Esophagus (tissue), 2 donors: Measurements from ENCODE around the gene KIRREL1. TPM values are rescaled to one million over a fixed set of nuclear protein-coding genes. Genes with fewer than 3 reads are reported as not detected.
"Not testable (repeated sequence)": the region's sequence is repeated elsewhere in the genome, so short reads cannot be mapped to it uniquely, and the experiment has no call there.

Experiments
- H3K27ac ChIP-seq, 2 donors: one replicate each; pipeline ENCODE4 v1.5.1; 2013; ENCODE audit warnings: low read depth in 2 of 2, mild to moderate bottlenecking in 2 of 2, inconsistent platforms in 1 of 2, low read length in 1 of 2, moderate library complexity in 1 of 2
- H3K27me3 ChIP-seq, 2 donors: one replicate each; pipeline ENCODE4 v1.6.1; 2013; ENCODE audit warnings: low read length in 2 of 2, control low read depth in 1 of 2, mild to moderate bottlenecking in 1 of 2; ENCODE audit not compliant: insufficient read depth in 2 of 2, control insufficient read depth in 1 of 2
- H3K36me3 ChIP-seq, 2 donors: one replicate each; pipeline ENCODE4 v1.6.1; 2013; ENCODE audit warnings: low read length in 1 of 2; ENCODE audit not compliant: control insufficient read depth in 2 of 2, insufficient read depth in 2 of 2
- H3K4me1 ChIP-seq, 2 donors: one replicate each; pipeline ENCODE4 v1.6.1; 2013; ENCODE audit warnings: low read length in 1 of 2; ENCODE audit not compliant: control insufficient read depth in 2 of 2, insufficient read depth in 2 of 2
- H3K4me3 ChIP-seq, 2 donors: one replicate each; pipeline ENCODE4 v1.5.1; 2013; ENCODE audit warnings: low read length in 2 of 2, mild to moderate bottlenecking in 2 of 2, low read depth in 1 of 2, moderate library complexity in 1 of 2
- H3K9me3 ChIP-seq, 2 donors: one replicate each; pipeline ENCODE4 v1.6.1; 2013; ENCODE audit warnings: mild to moderate bottlenecking in 2 of 2, low read depth in 1 of 2, low read length in 1 of 2, moderate library complexity in 1 of 2; ENCODE audit not compliant: control insufficient read depth in 2 of 2, insufficient read depth in 1 of 2
- WGBS, 2 donors: extraction: QIAGEN DNeasy Blood & Tissue Kit; methylation state at CpG; one replicate each; pipeline ENCODE4 v1.1.7; 2013; 5-methylcytosine and 5-hydroxymethylcytosine counted together
- polyA plus RNA-seq, 2 donors: library from polyadenylated mRNA; stranded (reverse); fragments of 200-250 nt; gene quantifications; one replicate each; pipeline ENCODE4 v1.2.3, GENCODE V29; 2013
- donor health status: healthy with polysubstance abuse.
- donor health status: Bipolar disorder and iron deficiency.

The KIRREL1 gene
- polyA plus RNA-seq, 2 donors, result 2.9 to 3.7 TPM

DNA sequence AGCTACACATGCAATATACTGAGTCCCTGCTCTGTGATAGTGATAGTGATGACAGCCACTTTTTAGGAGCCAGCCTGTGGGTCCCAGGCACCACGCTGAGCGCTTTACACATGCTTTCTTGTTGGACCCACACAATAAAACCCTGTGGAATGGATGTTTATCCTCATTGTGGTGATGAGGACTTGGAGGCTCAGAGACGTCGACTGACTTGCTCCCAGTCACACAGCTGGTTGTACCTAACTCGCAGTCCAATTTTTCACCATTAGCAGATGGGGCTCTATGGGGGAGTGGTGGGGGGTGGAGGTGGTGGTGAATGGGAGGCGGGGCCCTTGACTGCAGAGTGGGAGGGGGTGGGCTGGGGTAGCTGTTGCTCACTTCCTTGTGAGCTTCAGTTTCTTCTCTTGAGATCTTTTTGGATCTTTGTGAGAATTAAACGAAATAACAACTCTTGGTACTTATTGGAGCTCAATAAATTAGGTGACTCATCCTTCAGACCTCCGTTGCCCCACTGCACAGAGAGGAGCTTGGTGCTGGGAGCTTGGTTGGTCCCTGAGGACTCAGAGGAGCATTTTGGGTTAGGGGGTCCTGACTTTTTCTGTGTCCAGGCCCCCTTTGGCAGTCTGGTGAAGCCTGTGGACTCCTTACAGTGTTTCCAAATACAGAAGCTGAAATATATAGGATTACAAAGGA, 125.4 kb downstream of the KIRREL1 start:
- Histone ChIP-seq H3K36me3 (no peaks in the 10 kb centered on the region), H3K4me1 (no peaks in the 10 kb centered on the region), H3K27me3 (no peaks in the 10 kb centered on the region), H3K4me3 (no peak overlapping the region), H3K9me3 (no peaks in the 10 kb centered on the region), H3K27ac (no peak overlapping the region)
- WGBS, 2 donors, result 72 to 74% methylated on average over 8 of the region's 8 CpGs

DNA sequence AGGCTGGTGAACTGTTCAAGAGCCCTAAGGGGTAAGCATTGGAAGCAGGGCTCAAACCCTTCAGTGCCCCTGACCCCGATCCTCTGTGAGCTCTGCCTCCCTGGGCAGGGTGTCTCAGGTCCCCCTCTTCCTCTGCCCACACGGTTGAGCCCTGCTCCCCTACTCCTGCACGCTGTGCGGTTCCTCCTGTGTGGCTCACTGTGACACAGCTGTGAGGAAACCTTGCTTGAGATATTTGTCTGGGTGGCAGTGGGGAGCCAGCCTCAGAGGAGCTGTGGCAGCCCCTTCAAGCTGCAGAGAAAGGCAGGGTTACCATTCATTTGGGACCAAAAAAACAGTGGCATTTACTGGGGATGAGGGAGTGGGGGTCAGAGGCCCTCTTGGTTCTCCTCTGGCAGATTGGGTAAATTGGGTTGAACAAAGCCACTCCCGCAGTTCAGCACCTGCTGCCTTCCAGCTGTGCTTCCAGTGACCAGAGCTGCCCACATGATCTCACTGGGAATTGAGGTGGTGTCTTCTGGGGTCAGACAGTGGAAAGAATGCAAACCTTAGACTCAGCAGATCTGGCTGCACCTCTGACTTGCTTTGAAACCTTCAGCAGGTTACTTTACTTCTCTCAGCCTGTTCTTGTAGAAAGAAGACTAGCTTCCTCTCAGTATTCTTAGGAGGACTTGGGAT, 126.7 kb downstream of the KIRREL1 start:
- 80 to 81% methylated on average over 5 of the region's 5 CpGs for WGBS, 2 donors
- H3K4me1 ChIP-seq, result no peaks in the 10 kb centered on the region
- H3K4me3 ChIP-seq, result no peak overlapping the region

DNA sequence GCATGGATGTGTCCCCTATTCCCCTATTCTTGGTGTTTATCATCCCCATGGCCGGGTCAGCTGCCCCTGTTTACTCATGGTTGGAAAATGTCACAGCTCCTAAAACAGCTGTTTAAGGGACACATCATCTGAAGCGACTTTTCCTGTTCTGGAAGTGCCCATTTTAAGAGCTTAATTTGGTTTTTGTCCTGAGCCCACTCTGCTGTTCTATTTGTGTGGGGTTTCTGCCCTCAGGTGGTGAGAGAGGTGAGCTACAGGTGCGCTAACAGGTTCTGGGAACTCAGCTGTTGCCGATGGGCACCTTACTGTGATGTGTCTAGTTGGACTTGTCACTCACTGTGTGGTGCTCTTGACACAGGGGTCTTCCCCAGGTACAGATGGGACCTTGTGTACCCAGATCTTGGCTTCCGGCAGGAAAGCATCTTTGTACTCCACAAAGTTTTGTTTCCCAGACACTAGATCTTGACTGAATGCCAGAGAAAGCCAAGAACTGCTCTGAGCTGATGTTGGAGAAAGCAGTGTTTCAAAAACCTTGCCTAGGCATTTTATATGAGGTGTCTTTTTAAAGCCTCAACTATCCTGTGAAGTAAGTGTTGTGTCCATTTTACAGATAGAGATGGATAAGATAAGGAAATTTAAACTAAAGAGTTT, 128.3 kb downstream of the KIRREL1 start:
- 22 to 28% methylated on average over 5 of the region's 5 CpGs for WGBS, 2 donors
- no peaks in the 10 kb centered on the region for H3K27me3 ChIP-seq
- H3K36me3 ChIP-seq, result peaks cover 0 to 5% of the 10 kb centered on the region in 2 donors

More for the DNA sequence above, 126.7 kb downstream of the KIRREL1 start:
- Histone ChIP-seq H3K27ac (no peak overlapping the region), H3K9me3 (no peaks in the 10 kb centered on the region), H3K27me3 (no peaks in the 10 kb centered on the region), H3K36me3 (peaks cover 0 to 5% of the 10 kb centered on the region in 2 donors)

DNA sequence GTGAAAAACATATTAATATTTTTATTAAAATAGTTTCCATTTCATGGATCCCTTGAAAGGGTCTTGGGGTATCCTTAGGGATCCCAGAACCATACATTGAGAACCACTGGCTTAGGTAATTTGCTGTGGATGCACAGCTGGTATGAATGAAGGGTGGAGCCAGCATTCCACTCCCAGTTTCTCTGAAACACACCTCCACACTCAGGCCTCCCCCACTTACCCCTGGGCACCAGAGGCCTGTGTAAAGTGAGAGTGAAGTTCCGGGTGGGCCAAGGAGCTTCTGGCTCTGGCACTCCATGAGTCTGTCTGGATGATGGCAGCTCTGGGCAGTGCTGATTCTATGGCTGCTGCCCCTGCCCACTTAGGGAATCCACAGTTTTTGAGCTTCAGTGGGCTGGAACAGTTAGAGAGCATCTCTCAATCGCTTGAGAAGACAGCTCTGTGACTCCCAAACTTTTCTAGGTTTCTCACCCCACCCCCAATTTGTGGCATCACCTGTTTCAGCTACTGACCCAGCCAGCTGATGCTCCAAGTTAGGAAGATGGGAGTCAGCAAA, 129.5 kb downstream of the KIRREL1 start:
- H3K27me3 ChIP-seq, result no peaks in the 10 kb centered on the region

More for the DNA sequence above, 128.3 kb downstream of the KIRREL1 start:
- H3K27ac ChIP-seq, result no peak overlapping the region
- no peaks in the 10 kb centered on the region for H3K4me1 ChIP-seq
- no peak overlapping the region for H3K4me3 ChIP-seq
- H3K9me3 ChIP-seq, result no peaks in the 10 kb centered on the region

DNA sequence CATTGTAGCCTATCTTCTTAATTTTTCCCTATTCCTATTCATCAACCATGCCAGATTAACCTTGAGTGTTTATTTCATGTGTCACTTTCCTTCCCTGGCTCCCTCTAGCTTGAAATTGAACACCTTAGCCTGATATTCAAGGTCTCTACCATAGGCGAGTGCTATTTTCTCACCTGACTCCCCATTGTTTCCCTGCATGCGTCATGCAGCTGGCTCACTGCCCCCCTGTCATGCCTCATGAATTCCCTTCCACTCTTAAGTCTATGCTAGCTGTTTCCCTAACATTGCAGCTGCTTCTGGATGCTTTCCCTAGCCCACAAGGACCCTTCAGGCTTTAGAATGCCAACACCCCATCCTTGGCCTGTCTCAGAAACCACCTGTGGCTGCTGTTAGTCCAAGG, 130.6 kb downstream of the KIRREL1 start:
- Histone ChIP-seq H3K4me3 (no peak overlapping the region), H3K9me3 (no peaks in the 10 kb centered on the region), H3K27ac (no peak overlapping the region), H3K4me1 (no peaks in the 10 kb centered on the region), H3K36me3 (peaks cover 0 to 5% of the 10 kb centered on the region in 2 donors), H3K27me3 (no peaks in the 10 kb centered on the region)
- 51 to 53% methylated on average over 2 of the region's 2 CpGs for WGBS, 2 donors

More for the DNA sequence above, 129.5 kb downstream of the KIRREL1 start:
- Histone ChIP-seq H3K9me3 (no peaks in the 10 kb centered on the region), H3K27ac (no peak overlapping the region), H3K4me1 (no peaks in the 10 kb centered on the region), H3K36me3 (peaks cover 0 to 5% of the 10 kb centered on the region in 2 donors), H3K4me3 (no peak overlapping the region)
- WGBS, 2 donors, result 70 to 85% methylated on average over 2 of the region's 2 CpGs

DNA sequence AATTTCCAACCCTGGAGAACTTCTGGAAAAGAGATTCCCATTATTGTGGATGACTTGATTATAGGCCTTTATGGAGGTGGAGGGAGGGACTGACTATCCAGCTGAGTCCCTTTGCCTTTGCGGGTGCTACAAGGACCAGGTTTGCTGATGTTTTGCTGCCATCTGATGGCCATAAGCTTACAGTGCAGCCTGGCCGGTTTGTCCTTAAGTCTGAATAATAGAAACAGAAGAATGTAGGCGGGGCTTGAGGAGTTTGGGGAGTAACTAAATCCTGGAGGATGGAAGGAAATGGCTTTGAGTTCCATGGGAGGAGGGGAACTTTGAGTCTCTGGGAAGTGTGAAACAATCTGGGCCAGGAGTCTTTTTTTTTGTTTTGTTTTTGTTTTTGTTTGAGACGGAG, 131.6 kb downstream of the KIRREL1 start:
- Histone ChIP-seq H3K27ac (no peak overlapping the region), H3K9me3 (no peaks in the 10 kb centered on the region), H3K4me3 (no peak overlapping the region), H3K36me3 (peaks cover 0 to 5% of the 10 kb centered on the region in 2 donors), H3K4me1 (no peaks in the 10 kb centered on the region), H3K27me3 (no peaks in the 10 kb centered on the region)
- WGBS, 2 donors, result 0 to 5% methylated on average over 3 to 4 of the region's 4 CpGs

DNA sequence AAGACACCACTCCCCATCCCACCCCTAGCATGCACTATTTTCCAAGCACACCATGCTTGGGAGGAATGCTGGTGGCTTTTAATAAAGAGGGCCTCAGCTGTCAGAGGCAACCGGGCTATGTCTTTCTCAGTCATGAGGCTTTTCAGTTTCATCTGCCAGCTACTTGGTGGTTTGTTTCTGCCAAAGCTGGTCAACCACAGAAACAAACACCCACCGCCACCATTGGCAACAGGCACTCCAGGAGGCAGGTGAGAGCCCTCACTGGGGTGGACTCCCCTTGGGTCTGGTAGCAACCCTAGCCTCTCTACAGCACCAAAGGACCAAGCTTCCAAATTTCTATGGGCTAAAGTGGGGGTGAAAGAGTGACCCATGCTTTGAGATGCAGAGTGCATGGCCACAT, 133.0 kb downstream of the KIRREL1 start:
- H3K27me3 ChIP-seq, result no peaks in the 10 kb centered on the region
- WGBS, 2 donors, result 73 to 78% methylated on average over 2 of the region's 2 CpGs
- H3K4me1 ChIP-seq, result no peaks in the 10 kb centered on the region
- H3K4me3 ChIP-seq, result no peak overlapping the region
- H3K27ac ChIP-seq, result no peak overlapping the region
- H3K36me3 ChIP-seq, result peaks cover 0 to 5% of the 10 kb centered on the region in 2 donors
- H3K9me3 ChIP-seq, result no peaks in the 10 kb centered on the region

DNA sequence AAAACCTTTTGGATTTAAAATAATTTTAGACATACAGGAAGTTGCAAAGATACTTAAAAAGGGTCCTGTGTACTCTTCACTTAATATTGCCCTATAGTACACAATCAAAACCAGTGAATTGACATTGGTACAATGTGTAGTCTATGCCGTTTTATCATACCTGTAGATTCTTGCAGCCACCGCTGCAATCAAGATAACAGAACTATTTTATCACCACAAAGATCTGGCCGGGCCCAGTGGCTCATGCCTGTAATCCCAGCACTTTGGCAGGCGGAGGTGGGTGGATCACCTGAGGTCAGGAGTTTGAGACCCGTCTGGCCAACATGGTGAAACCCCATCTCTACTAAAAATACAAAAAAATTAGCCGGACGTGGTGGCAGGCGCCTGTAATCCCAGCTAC, 135.1 kb downstream of the KIRREL1 start:
- not testable (repeated sequence) for H3K27me3 ChIP-seq, H3K27ac ChIP-seq, H3K4me3 ChIP-seq, H3K9me3 ChIP-seq, H3K36me3 ChIP-seq, H3K4me1 ChIP-seq
- 85 to 91% methylated on average over 8 of the region's 8 CpGs for WGBS, 2 donors

DNA sequence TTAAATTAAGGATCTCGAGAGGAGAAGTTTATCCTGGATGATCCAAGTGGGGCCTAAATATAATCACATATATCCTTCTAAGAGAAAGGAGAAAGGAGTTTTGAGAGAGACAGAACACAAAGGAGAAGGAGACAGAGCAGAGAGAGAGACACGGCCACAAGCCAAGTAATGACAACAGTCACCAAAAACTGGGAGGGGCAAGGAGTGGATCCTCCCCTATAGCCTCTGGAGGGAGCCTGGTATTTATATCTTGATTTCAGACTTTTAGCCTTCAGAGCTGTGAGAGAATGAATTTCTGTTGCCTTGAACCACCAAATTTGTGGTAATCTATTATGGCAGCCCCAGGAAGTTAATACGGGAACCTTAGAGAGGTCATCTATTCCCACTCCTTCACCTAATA, 137.8 kb downstream of the KIRREL1 start:
- no peaks in the 10 kb centered on the region for H3K4me1 ChIP-seq
- no peak overlapping the region for H3K27ac ChIP-seq
- H3K4me3 ChIP-seq, result no peak overlapping the region
- WGBS, 2 donors, result 78 to 79% methylated on average over 3 of the region's 3 CpGs
- H3K27me3 ChIP-seq, result no peaks in the 10 kb centered on the region
- no peaks in the 10 kb centered on the region for H3K9me3 ChIP-seq
- no peaks in the 10 kb centered on the region for H3K36me3 ChIP-seq
